SK-N-MC (cell line): Measurements from ENCODE around the gene LPAR3.

Experiments
- EZH2 ChIP-seq: fragments of 200-600 bp; sonication (generic); IDR thresholded peaks from one replicate; pipeline ENCODE4 v1.6.1; 2017; ENCODE audit warnings: antibody characterized with exemption
- FOXP2 ChIP-seq: optimal IDR thresholded peaks from 2 replicates; pipeline ENCODE3; 2011; ENCODE audit warnings: mild to moderate bottlenecking, moderate library complexity; ENCODE audit not compliant: insufficient read depth; ENCODE audit errors: extremely low read length, control extremely low read depth
- POLR2AphosphoS5 ChIP-seq: IDR thresholded peaks from 2 replicates; pipeline ENCODE4 v1.6.1; 2012; ENCODE audit warnings: mild to moderate bottlenecking, low read depth, low read length, borderline replicate concordance

GRCh38 chr1:84782881-84783280 is 110.1 kb downstream of the LPAR3 start:
- TF ChIP-seq EZH2 (no peak), POLR2AphosphoS5 (no peak), FOXP2 (no peak)
